GM12878 (cell line): ENCODE results near the gene FAAP100. TPM values are rescaled to one million over a fixed set of nuclear protein-coding genes. Genes with fewer than 3 reads are reported as not detected.

Source experiments
- BCLAF1 ChIP-seq: fragments of 450-650 bp; IDR thresholded peaks from 2 replicates; pipeline ENCODE4 v1.6.1; 2017; ENCODE audit warnings: antibody characterized with exemption, mild to moderate bottlenecking, moderate library complexity
- CBFB ChIP-seq: IDR thresholded peaks from 2 replicates; pipeline ENCODE4 v1.6.1; 2016; ENCODE audit warnings: antibody characterized with exemption, low read depth
- CHD4 ChIP-seq: fragments of 200-600 bp; sonication (generic); IDR thresholded peaks from 2 replicates; pipeline ENCODE4 v1.6.1; 2016; ENCODE audit warnings: mild to moderate bottlenecking
- EED ChIP-seq: sonication (generic); IDR thresholded peaks from 2 replicates; pipeline ENCODE4 v1.6.1; 2016; ENCODE audit warnings: antibody characterized with exemption, low read depth
- EP300 ChIP-seq, 2 experiments: fragments of 150-350 bp in 1 of 2; IDR thresholded peaks; 2 replicates each; pipeline ENCODE4 v1.6.1; 2011 to 2012; ENCODE audit warnings: low read depth in 2 of 2, low read length in 2 of 2, borderline replicate concordance in 1 of 2, improper control_type of control experiment in 1 of 2, inconsistent platforms in 1 of 2; ENCODE audit not compliant: control insufficient read depth in 1 of 2
- HDGF ChIP-seq: fragments of 450-650 bp; IDR thresholded peaks from 2 replicates; pipeline ENCODE4 v1.6.1; 2016; ENCODE audit warnings: antibody characterized with exemption
- IRF4 ChIP-seq: IDR thresholded peaks from 2 replicates; pipeline ENCODE4 v1.6.1; 2011; ENCODE audit warnings: low read depth, low read length
- NBN ChIP-seq: fragments of 450-650 bp; IDR thresholded peaks from 2 replicates; pipeline ENCODE4 v1.6.1; 2016
- PKNOX1 ChIP-seq: fragments of 450-650 bp; IDR thresholded peaks from 2 replicates; pipeline ENCODE4 v1.6.1; 2016; ENCODE audit warnings: mild to moderate bottlenecking
- POLR2AphosphoS2 ChIP-seq: IDR thresholded peaks from 2 replicates; pipeline ENCODE4 v1.6.1; 2011; ENCODE audit warnings: low read depth, mild to moderate bottlenecking, low read length, improper control_type of control experiment, moderate library complexity
- ZBTB11 ChIP-seq: fragments of 450-650 bp; formaldehyde crosslinking; IDR thresholded peaks from 2 replicates; pipeline ENCODE4 v1.5.0; 2022; ENCODE audit warnings: mild to moderate bottlenecking, missing genetic modification characterization
- ZBTB40 ChIP-seq: fragments of 450-650 bp; IDR thresholded peaks from 2 replicates; pipeline ENCODE4 v1.6.1; 2016; ENCODE audit warnings: mild to moderate bottlenecking, moderate library complexity, borderline replicate concordance
- ZNF274 ChIP-seq: IDR thresholded peaks from one replicate; pipeline ENCODE4 v1.8.0; 2011; ENCODE audit not compliant: insufficient read length, insufficient read depth
- ZNF687 ChIP-seq: fragments of 450-650 bp; IDR thresholded peaks from 2 replicates; pipeline ENCODE4 v1.6.1; 2017; ENCODE audit warnings: mild to moderate bottlenecking, moderate library complexity
- polyA plus RNA-seq, 11 experiments: library from polyadenylated mRNA; depleted of rRNA in 4 of 11; unstranded in 6 of 11; stranded (reverse) in 5 of 11; fragments of >200 nt; fragmentation: Nextera tagmentation in 4 of 11; fragmentation: Illumina TruSeq in 1 of 11; extraction: Ambion mirVana in 4 of 11; extraction: Trizol in 1 of 11; gene quantifications; 1 replicate in 1 of 11; 2 replicates in 10 of 11; pipeline versions ENCODE4 v1.2.1 to v1.2.3, GENCODE V29; 2011 to 2016; ENCODE audit warnings: inconsistent platforms in 2 of 11, missing spikeins in 2 of 11, low read depth in 1 of 11
- total RNA-seq, 4 experiments: library from RNA; depleted of rRNA in 3 of 4; stranded (reverse); fragments of >200 nt in 3 of 4; fragmentation: Illumina TruSeq in 1 of 4; extraction: Trizol in 1 of 4; gene quantifications; 2 replicates each; pipeline versions ENCODE4 v1.2.1 to v1.2.3, GENCODE V29; 2013 to 2021

Gene FAAP100
- total and polyA plus RNA-seq, 10 of the 15 experiments (the other 5 are each of a cell fraction or from before 2014, with no cell fraction given), result 0.11 to 46.2 (median 17.1) TPM

GRCh38 chr17:81515530-81516041, 36.6 kb downstream of the FAAP100 start (continued):
- TF ChIP-seq EP300 (IDR thresholded peaks at IDR 0.05; ENCODE audit: borderline replicate concordance in 1 of 2, control insufficient read depth in 1 of 2, low read depth in 2 of 2, low read length in 2 of 2) (no peak), IRF4 (no peak), ZBTB11 (no peak), ZBTB40 (no peak), CHD4 (no peak), NBN (0 out of 2 replicates have a peak, but pooled peaks have one; percentile 46), ZNF274 (no peak), EED (no peak), CBFB (no peak), PKNOX1 (0 out of 2 replicates have a peak, but pooled peaks have one; percentile 17), BCLAF1 (no peak), POLR2AphosphoS2 (no peak), HDGF (peak; percentile 26; the same call in 1 of the 2 replicates), ZNF687 (no peak)
